GM12864 (cell line): ENCODE measurements around the gene MSANTD1.

Experiments
- DNase-seq: peaks from one replicate; pipeline ENCODE4 v3.0.0-alpha.2; 2011; ENCODE audit warnings: low read depth
- H3K4me3 ChIP-seq: 2 replicates; pipeline ENCODE4 v1.5.1; 2011; ENCODE audit warnings: mild to moderate bottlenecking, low read depth, low read length, control low read depth
- TF ChIP-seq, protein P1 (sequence below): IDR thresholded peaks from 2 replicates; pipeline ENCODE4 v1.5.1; 2011; ENCODE audit warnings: low read depth, mild to moderate bottlenecking, moderate library complexity, low read length, control low read depth, inconsistent platforms; ENCODE audit errors: missing control alignments

MSANTD1 gene

DNA sequence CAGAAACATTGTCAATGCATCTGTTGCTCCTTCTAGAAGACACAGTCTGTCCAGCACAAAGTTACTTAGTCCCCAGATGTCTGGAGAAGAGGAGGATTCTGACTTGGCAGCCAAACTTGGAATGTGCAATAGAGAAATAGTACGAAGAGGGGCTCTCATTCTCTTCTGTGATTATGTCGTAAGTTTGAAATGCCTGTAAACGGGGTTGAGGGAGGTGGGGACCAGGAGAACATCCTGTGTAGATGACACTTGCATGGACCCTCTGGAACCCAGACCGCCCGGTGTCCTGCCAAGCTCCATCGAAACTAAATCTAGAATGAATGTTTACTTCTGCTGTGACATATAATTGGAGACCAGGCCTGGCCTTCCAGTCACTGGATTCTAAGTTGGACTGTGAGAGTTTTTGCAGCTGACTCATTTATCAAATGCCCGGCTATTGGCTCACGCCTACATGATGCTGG is 45.0 kb upstream of the MSANTD1 start:
- no peak overlapping the region for H3K4me3 ChIP-seq
- TF ChIP-seq, protein P1, sequence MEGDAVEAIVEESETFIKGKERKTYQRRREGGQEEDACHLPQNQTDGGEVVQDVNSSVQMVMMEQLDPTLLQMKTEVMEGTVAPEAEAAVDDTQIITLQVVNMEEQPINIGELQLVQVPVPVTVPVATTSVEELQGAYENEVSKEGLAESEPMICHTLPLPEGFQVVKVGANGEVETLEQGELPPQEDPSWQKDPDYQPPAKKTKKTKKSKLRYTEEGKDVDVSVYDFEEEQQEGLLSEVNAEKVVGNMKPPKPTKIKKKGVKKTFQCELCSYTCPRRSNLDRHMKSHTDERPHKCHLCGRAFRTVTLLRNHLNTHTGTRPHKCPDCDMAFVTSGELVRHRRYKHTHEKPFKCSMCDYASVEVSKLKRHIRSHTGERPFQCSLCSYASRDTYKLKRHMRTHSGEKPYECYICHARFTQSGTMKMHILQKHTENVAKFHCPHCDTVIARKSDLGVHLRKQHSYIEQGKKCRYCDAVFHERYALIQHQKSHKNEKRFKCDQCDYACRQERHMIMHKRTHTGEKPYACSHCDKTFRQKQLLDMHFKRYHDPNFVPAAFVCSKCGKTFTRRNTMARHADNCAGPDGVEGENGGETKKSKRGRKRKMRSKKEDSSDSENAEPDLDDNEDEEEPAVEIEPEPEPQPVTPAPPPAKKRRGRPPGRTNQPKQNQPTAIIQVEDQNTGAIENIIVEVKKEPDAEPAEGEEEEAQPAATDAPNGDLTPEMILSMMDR: no peak
- no peak for DNase-seq

DNA sequence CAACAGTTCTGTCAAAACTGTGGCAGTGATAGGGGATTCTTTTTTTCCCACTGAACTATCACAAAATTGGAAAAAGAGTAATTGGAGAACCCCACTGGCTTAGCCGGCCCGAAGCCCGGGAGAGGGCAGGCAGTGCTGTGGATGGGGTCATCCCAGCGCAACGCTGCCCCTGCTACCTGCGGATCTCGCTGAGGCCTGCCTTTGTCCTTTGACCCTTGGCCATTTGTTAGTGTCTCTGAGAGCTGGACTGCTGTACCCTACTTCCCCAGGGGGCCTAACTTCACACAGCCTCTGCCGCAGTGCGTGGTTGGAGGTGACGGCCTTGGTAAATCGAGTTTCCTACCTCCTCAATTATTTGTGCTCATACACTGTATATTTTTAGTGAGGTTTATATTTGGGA is 43.0 kb upstream of the MSANTD1 start:
- no peak for DNase-seq
- TF ChIP-seq, protein P1: no peak
- no peak overlapping the region for H3K4me3 ChIP-seq

DNA sequence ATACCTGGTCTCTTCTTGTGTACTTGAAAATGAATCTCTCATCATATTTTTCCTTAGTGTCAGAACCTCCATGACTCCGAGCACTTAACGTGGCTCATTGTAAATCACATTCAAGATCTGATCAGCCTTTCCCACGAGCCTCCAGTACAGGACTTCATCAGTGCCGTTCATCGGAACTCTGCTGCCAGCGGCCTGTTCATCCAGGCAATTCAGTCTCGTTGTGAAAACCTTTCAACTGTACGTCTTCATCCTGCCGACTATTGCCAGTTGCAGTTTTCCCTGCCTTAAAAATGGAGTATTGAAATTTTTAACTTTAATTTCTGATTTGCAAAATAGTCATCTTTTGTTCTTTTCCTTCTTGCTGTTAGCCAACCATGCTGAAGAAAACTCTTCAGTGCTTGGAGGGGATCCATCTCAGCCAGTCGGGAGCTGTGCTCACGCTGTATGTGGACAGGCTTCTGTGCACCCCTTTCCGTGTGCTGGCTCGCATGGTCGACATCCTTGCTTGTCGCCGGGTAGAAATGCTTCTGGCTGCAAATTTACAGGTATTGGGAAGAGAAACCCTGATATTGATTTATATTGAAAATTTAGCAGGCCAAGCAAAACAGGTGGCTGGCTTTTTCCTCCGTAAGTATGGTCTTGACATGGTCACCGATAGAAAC is 42.4 kb upstream of the MSANTD1 start:
- TF ChIP-seq, protein P1: no peak

DNA sequence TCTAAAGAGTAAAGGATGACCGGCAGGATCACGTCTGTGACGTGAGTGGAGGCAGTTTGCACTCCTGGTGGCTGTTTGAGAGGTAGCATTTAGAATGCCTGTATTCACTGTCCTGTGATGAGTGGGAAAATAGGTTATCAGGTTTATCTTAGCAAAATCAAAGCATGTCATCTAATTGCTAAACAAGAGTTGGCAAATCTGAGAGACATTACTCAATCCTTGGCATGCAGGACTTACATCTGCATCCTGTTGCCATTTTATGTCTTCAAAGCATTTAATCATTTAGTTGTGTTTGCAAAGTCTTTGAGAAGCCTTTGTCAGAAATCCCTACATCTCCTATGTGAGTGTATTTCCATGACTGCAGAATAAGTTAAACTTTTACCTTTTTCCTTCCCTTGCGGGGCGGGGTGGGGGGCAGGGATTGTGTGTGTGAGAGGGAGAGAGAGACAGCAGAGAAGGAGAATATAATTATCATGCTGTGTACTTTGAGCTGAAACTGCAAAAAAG is 41.4 kb upstream of the MSANTD1 start:
- H3K4me3 ChIP-seq: no peak overlapping the region
- TF ChIP-seq, protein P1: no peak
- no peak for DNase-seq

More for the DNA sequence above, 42.4 kb upstream of the MSANTD1 start:
- H3K4me3 ChIP-seq: no peak overlapping the region
- DNase-seq: no peak

DNA sequence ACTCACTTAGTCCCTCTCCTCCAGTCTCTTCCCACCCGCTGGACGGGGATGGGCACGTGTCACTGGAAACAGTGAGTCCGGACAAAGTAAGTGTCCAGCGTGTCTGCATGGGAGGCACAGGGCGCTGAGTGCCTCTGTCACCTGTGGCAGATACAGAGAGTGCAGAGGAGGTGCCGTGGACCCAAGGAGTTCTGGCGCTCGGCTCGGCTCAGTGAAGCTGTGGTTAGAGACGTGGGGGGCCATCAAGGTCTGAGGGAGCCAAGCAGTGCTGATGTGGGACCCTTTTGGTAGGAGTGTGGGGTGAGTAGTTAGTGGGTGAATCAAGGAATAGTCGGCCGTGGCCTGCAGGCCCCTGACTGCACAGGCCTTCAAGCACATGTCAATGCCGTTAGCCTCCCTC is 40.1 kb upstream of the MSANTD1 start:
- DNase-seq: no peak
- TF ChIP-seq, protein P1: no peak
- H3K4me3 ChIP-seq: no peak overlapping the region

DNA sequence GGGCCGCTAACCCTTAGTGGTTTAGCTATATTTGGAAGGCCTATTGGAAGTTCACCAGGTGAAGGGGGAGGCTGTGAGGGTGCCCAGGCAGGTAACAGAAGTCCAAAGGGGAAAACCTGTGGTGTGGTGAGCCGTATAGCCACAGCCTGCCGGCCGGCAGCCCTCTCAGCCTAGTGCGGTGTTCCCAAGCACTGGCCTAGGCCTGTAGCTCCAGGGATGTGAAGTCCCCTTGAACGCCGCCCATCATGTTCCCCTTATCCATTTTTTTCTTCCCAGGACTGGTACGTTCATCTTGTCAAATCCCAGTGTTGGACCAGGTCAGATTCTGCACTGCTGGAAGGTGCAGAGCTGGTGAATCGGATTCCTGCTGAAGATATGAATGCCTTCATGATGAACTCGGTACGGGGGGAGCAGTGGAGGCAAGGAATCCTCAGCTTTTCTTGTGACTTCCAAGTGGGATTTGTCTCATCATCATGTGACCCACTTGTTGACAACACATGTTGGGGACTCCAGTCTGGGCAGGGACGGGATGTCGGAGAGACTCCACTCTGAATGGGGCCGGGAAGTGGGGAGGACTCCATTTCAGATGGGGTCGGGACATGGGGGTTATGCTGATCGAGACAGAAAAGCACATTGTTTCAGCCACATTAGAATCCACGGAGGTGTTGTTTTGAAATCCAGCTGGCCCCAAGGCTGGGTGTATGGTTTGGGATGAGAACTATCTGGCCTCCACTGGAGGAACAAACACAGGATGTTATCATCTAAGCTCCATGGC is 39.2 kb upstream of the MSANTD1 start:
- TF ChIP-seq, protein P1: no peak
- DNase-seq: no peak
- no peak overlapping the region for H3K4me3 ChIP-seq
